HEK293 (cell line): Measurements from ENCODE around the gene FAM227B.

ENCODE experiments used
- CTCF ChIA-PET: fragments of 350-600 bp; formaldehyde crosslinking; extraction: SDS; loops from one replicate; lab custom pipeline; 2021; ENCODE audit warnings: antibody characterized with exemption; lab: Yijun Ruan, JAX
- POLR2A ChIA-PET: fragments of 300-600 bp; formaldehyde crosslinking; extraction: SDS; loops from one replicate; lab custom pipeline; 2020; ENCODE audit warnings: antibody characterized with exemption, inconsistent platforms; lab: Yijun Ruan, JAX
- H3K27ac ChIP-seq: fragments of 200-500 bp; sonication (Bioruptor generic); 2 replicates; pipeline ENCODE4 v1.5.1; 2014; ENCODE audit warnings: low read depth, low read length, control low read depth, inconsistent platforms; ENCODE audit errors: extremely low read depth
- H3K36me3 ChIP-seq, 2 experiments: fragments of 200-500 bp in 1 of 2; sonication (Bioruptor generic) in 1 of 2; 1 replicate in 1 of 2; 2 replicates in 1 of 2; pipeline ENCODE4 v1.5.1; 2014 to 2017; ENCODE audit warnings: inconsistent platforms in 2 of 2, low read length in 2 of 2; ENCODE audit not compliant: control insufficient read depth in 2 of 2, insufficient read depth in 1 of 2
- H3K4me1 ChIP-seq: fragments of 200-500 bp; sonication (Bioruptor generic); 2 replicates; pipeline ENCODE4 v1.5.1; 2014; ENCODE audit warnings: mild to moderate bottlenecking, low read length, inconsistent platforms; ENCODE audit not compliant: control insufficient read depth, insufficient read depth
- H3K4me3 ChIP-seq: 2 replicates; pipeline ENCODE4 v1.5.1; 2011; ENCODE audit warnings: low read depth, mild to moderate bottlenecking, control low read depth, low read length, moderate library complexity
- H3K9me3 ChIP-seq: fragments of 200-500 bp; sonication (Bioruptor generic); 2 replicates; pipeline ENCODE4 v1.5.1; 2014; ENCODE audit warnings: low read depth, low read length, inconsistent platforms; ENCODE audit not compliant: control insufficient read depth, insufficient read depth
- CTCF ChIP-seq: fragments of 450-650 bp; formaldehyde crosslinking; IDR thresholded peaks from 2 replicates; pipeline ENCODE4 v1.5.1; 2016; ENCODE audit warnings: missing biosample characterization, missing genetic modification characterization
- GLIS1 ChIP-seq: fragments of 450-650 bp; formaldehyde crosslinking; IDR thresholded peaks from 2 replicates; pipeline ENCODE4 v1.5.1; 2016; ENCODE audit warnings: missing biosample characterization, missing genetic modification characterization
- HOXD13 ChIP-seq: sonication (generic); formaldehyde crosslinking; IDR thresholded peaks from 2 replicates; pipeline ENCODE4 v1.8.0; 2022; ENCODE audit warnings: missing genetic modification reagents, borderline replicate concordance
- KLF1 ChIP-seq: fragments of 450-650 bp; formaldehyde crosslinking; IDR thresholded peaks from 2 replicates; pipeline ENCODE4 v1.5.1; 2016; ENCODE audit warnings: missing biosample characterization, missing genetic modification characterization
- KLF10 ChIP-seq: fragments of 450-650 bp; IDR thresholded peaks from 2 replicates; pipeline ENCODE4 v1.5.1; 2018; ENCODE audit warnings: missing biosample characterization, mild to moderate bottlenecking, missing genetic modification characterization
- KLF16 ChIP-seq: fragments of 450-650 bp; formaldehyde crosslinking; IDR thresholded peaks from 2 replicates; pipeline ENCODE4 v1.5.1; 2017; ENCODE audit warnings: missing biosample characterization, missing genetic modification characterization
- KLF8 ChIP-seq: fragments of 450-650 bp; formaldehyde crosslinking; IDR thresholded peaks from 2 replicates; pipeline ENCODE4 v1.5.1; 2016; ENCODE audit warnings: missing biosample characterization, missing genetic modification characterization
- REST ChIP-seq: fragments of 450-650 bp; formaldehyde crosslinking; IDR thresholded peaks from 2 replicates; pipeline ENCODE4 v1.5.1; 2016; ENCODE audit warnings: missing biosample characterization, missing genetic modification characterization
- SETDB1 ChIP-seq: IDR thresholded peaks from one replicate; pipeline ENCODE4 v1.6.1; 2017; ENCODE audit warnings: mild to moderate bottlenecking, low read length, moderate library complexity, mixed read lengths; ENCODE audit not compliant: insufficient read length
- ZBTB48 ChIP-seq: fragments of 450-650 bp; formaldehyde crosslinking; IDR thresholded peaks from 2 replicates; pipeline ENCODE4 v1.5.1; 2016; ENCODE audit warnings: missing biosample characterization, missing genetic modification characterization
- ZNF114 ChIP-seq: fragments of 450-650 bp; formaldehyde crosslinking; IDR thresholded peaks from 2 replicates; pipeline ENCODE4 v1.5.0; 2017; ENCODE audit warnings: missing biosample characterization, missing genetic modification characterization
- ZNF132 ChIP-seq: fragments of 450-650 bp; formaldehyde crosslinking; IDR thresholded peaks from 2 replicates; pipeline ENCODE4 v1.5.1; 2017; ENCODE audit warnings: missing biosample characterization, missing genetic modification characterization, borderline replicate concordance
- ZNF24 ChIP-seq: fragments of 450-650 bp; formaldehyde crosslinking; IDR thresholded peaks from 2 replicates; pipeline ENCODE4 v1.5.1; 2016; ENCODE audit warnings: missing biosample characterization, missing genetic modification characterization
- ZNF266 ChIP-seq: fragments of 450-650 bp; formaldehyde crosslinking; IDR thresholded peaks from 2 replicates; pipeline ENCODE4 v1.5.1; 2016; ENCODE audit warnings: missing biosample characterization, missing genetic modification characterization, low read depth
- ZNF280C ChIP-seq: fragments of 450-650 bp; formaldehyde crosslinking; IDR thresholded peaks from 2 replicates; pipeline ENCODE4 v1.5.1; 2016; ENCODE audit warnings: missing biosample characterization, missing genetic modification characterization
- ZNF292 ChIP-seq: fragments of 450-650 bp; formaldehyde crosslinking; IDR thresholded peaks from 2 replicates; pipeline ENCODE4 v1.5.1; 2016; ENCODE audit warnings: low read depth, missing biosample characterization, missing genetic modification characterization, borderline replicate concordance
- ZNF350 ChIP-seq: fragments of 450-650 bp; formaldehyde crosslinking; IDR thresholded peaks from 2 replicates; pipeline ENCODE4 v1.5.0; 2017; ENCODE audit warnings: missing biosample characterization, mild to moderate bottlenecking, missing genetic modification characterization
- ZNF473 ChIP-seq: fragments of 450-650 bp; formaldehyde crosslinking; IDR thresholded peaks from 2 replicates; pipeline ENCODE4 v1.5.1; 2017; ENCODE audit warnings: missing biosample characterization, missing genetic modification characterization
- ZNF514 ChIP-seq: fragments of 450-650 bp; formaldehyde crosslinking; IDR thresholded peaks from 2 replicates; pipeline ENCODE4 v1.5.1; 2016; ENCODE audit warnings: missing biosample characterization, missing genetic modification characterization
- ZNF529 ChIP-seq: fragments of 450-650 bp; formaldehyde crosslinking; IDR thresholded peaks from 2 replicates; pipeline ENCODE4 v1.5.1; 2017; ENCODE audit warnings: missing genetic modification characterization, missing biosample characterization; ENCODE audit not compliant: insufficient replicate concordance
- ZNF549 ChIP-seq: fragments of 450-650 bp; IDR thresholded peaks from 2 replicates; pipeline ENCODE4 v1.5.1; 2018; ENCODE audit warnings: missing biosample characterization, missing genetic modification characterization, mild to moderate bottlenecking, inconsistent platforms, moderate library complexity
- ZNF571 ChIP-seq: fragments of 450-650 bp; formaldehyde crosslinking; IDR thresholded peaks from 2 replicates; pipeline ENCODE4 v1.5.0; 2017; ENCODE audit warnings: missing biosample characterization, missing genetic modification characterization
- ZNF585B ChIP-seq: fragments of 450-650 bp; formaldehyde crosslinking; IDR thresholded peaks from 2 replicates; pipeline ENCODE4 v1.5.1; 2016; ENCODE audit warnings: missing biosample characterization, missing genetic modification characterization
- ZNF658 ChIP-seq: fragments of 450-650 bp; formaldehyde crosslinking; IDR thresholded peaks from 2 replicates; pipeline ENCODE4; 2016; ENCODE audit warnings: missing biosample characterization, missing genetic modification characterization
- ZNF664 ChIP-seq: fragments of 450-650 bp; formaldehyde crosslinking; IDR thresholded peaks from 2 replicates; pipeline ENCODE4 v1.5.1; 2016; ENCODE audit warnings: missing biosample characterization, missing genetic modification characterization
- ZNF701 ChIP-seq: fragments of 450-650 bp; formaldehyde crosslinking; IDR thresholded peaks from 2 replicates; pipeline ENCODE4 v1.5.1; 2016; ENCODE audit warnings: missing biosample characterization, missing genetic modification characterization
- ZNF777 ChIP-seq: fragments of 450-650 bp; formaldehyde crosslinking; IDR thresholded peaks from 2 replicates; pipeline ENCODE4 v1.5.1; 2017; ENCODE audit warnings: missing biosample characterization, missing genetic modification characterization, borderline replicate concordance
- ZSCAN30 ChIP-seq: fragments of 450-650 bp; IDR thresholded peaks from 2 replicates; pipeline ENCODE4 v1.5.1; 2018; ENCODE audit warnings: missing biosample characterization, mild to moderate bottlenecking, missing genetic modification characterization, moderate library complexity

FAM227B gene

GRCh38 chr15:49627407-49627877 lies 6.8 kb upstream of the FAM227B start:
- TF ChIP-seq ZBTB48 (tag by site-specific recombination) (no peak), ZNF549 (tag by site-specific recombination) (no peak), ZNF777 (tag by site-specific recombination) (no peak), ZNF664 (no peak), ZNF24 (tag by site-specific recombination) (no peak), KLF8 (tag by site-specific recombination) (no peak), ZNF280C (tag by site-specific recombination) (no peak), ZNF292 (tag by site-specific recombination) (no peak), HOXD13 (no peak), ZNF266 (tag by site-specific recombination) (no peak), KLF16 (tag by site-specific recombination) (no peak), CTCF (tag by site-specific recombination) (no peak), ZNF132 (tag by site-specific recombination) (no peak)
- Histone ChIP-seq H3K9me3 (no peaks in the 10 kb centered on the region), H3K4me1 (no peaks in the 10 kb centered on the region), H3K4me3 (no peak overlapping the region), H3K27ac (no peak overlapping the region), H3K36me3 (peaks cover 0 to 11% of the 10 kb centered on the region in 2 experiments; a peak in 1 of 3 replicates)
- ChIA-PET POLR2A (no interaction called here), CTCF (no interaction called here)

GRCh38 chr15:49625460-49626036 lies 4.9 kb upstream of the FAM227B start:
- POLR2A ChIA-PET: no interaction called here

GRCh38 chr15:49624056-49624455 lies 3.4 kb upstream of the FAM227B start:
- CTCF ChIA-PET: no interaction called here
- Histone ChIP-seq H3K27ac (no peak overlapping the region), H3K9me3 (no peaks in the 10 kb centered on the region), H3K4me1 (no peaks in the 10 kb centered on the region), H3K4me3 (no peak overlapping the region), H3K36me3 (peaks cover 0 to 11% of the 10 kb centered on the region in 2 experiments; a peak in 1 of 3 replicates)
- POLR2A ChIA-PET: no interaction called here
- TF ChIP-seq GLIS1 (tag by site-specific recombination) (no peak), KLF1 (tag by site-specific recombination) (no peak), KLF10 (no peak), ZNF701 (tag by site-specific recombination) (no peak), ZNF514 (no peak), REST (tag by site-specific recombination) (no peak), ZNF658 (tag by site-specific recombination) (no peak), ZSCAN30 (tag by site-specific recombination) (no peak), ZNF529 (no peak), ZNF571 (tag by site-specific recombination) (no peak), ZNF585B (tag by site-specific recombination) (no peak), ZNF350 (tag by site-specific recombination) (no peak), ZNF114 (tag by site-specific recombination) (no peak)

More at GRCh38 chr15:49625460-49626036, 4.9 kb upstream of the FAM227B start:
- no peak overlapping the region for H3K27ac ChIP-seq
- peak; percentile 96 for TF ChIP-seq SETDB1
- no peak for TF ChIP-seq ZNF473 (tag by site-specific recombination)
- no peak overlapping the region for H3K4me3 ChIP-seq
- CTCF ChIA-PET: no interaction called here
- H3K4me1 ChIP-seq: no peaks in the 10 kb centered on the region
- no peaks in the 10 kb centered on the region for H3K9me3 ChIP-seq
- peaks cover 0 to 11% of the 10 kb centered on the region in 2 experiments; a peak in 1 of 3 replicates for H3K36me3 ChIP-seq
